ENCODE measurements around the gene CFAP65. TPM values are rescaled to one million over a fixed set of nuclear protein-coding genes. Genes with fewer than 3 reads are reported as not detected.

The CFAP65 gene
- total and polyA plus RNA-seq, 4 donors = 0.79 to 9.0 (median 5.1) TPM

DNA sequence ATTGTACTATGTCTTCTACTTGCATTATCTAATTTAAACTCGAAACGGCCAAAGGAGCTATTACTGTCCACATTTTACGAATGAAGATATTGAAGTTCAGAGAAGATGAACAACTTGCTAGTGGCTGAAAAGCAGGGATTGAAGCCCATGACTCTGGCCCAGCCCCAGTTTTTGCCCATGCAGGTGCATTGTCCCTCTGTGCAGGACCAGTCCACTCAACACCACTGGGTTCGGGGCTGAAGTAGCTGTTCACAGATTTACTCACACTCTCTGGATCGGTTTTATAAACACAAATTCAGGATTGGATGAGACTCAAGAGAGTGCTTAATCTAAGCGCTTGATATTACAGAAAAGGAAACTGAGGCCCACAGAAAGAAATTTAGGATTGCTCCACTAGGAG, 20.8 kb upstream of the CFAP65 start:
- Histone ChIP-seq H3K4me3 (ENCODE audit: low read depth, low read length) (no peak overlapping the region), H3K4me1 (ENCODE audit: control insufficient read depth, insufficient read depth, low read length) (peaks cover 37% of the 10 kb centered on the region), H3K27me3 (ENCODE audit: control insufficient read depth, insufficient read depth, low read length) (peaks cover 64% of the 10 kb centered on the region), H3K27ac (ENCODE audit: low read depth, low read length) (no peak overlapping the region), H3K9me3 (ENCODE audit: control insufficient read depth, insufficient read depth, low read length) (no peaks in the 10 kb centered on the region), H3K36me3 (ENCODE audit: control insufficient read depth, insufficient read depth, low read length) (no peaks in the 10 kb centered on the region)
- DNase-seq (ENCODE audit: low read depth in 4 of 6, low spot score in 6 of 6) = no peak
- WGBS (ENCODE audit: insufficient coverage) = 71% methylated on average over 2 of the region's 6 CpGs

DNA sequence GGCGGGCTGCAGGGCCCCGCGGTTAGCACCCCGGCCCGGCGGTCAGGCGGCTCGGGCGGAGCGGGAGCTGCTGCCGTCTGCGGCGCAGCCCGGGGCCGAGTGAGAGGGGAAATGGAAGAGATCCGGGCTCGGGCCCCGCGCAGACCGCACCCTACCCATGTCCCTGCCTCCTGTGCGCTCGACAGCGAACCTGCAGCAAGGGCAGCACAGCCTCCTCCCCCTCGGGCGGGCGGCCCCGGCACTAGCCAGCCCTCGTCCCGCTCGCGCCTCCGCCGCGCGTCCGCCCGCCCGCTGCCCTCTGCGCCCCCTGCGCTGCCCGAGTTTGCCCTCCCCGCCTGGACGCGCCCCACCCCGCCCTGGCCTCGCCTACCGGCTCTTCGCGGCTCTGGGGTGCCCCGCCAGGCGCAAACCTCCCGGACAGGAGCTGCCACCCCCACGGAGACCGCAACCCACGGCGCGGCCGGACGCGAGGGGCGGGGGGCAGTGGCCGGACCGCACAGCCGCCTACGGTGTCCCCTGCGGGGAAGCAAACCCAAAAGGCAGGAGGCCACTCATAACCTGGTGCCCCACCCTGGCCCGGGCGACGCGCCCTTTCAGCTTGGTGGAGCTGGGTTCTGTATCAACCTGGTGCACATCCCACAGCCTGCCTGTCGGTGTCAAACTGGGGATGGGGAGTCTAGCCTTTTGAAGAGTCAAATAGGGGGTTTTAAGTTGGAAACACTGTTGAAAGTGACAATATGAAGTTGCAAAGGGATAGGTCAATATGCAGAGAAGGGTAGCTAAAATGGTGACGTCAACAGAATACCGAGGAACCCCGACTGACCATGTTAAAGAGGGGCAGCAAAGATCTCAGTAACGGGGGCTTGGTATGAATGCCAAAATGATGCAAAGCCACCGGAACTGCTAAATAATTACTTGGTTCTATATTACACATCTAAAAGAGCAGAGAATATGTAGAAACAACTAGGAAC, 19.8 kb upstream of the CFAP65 start, which contains the start of gene IHH:
IHH (minus strand) TSS at position 101 of the 971 bp plus-strand sequence. CDS start 454 bp downstream, outside the sequence.
- WGBS (ENCODE audit: insufficient coverage) = 0% methylated on average over 73 of the region's 76 CpGs
- no peak within 1 kb of the TSS for H3K4me3 ChIP-seq (ENCODE audit: low read depth, low read length)

DNA sequence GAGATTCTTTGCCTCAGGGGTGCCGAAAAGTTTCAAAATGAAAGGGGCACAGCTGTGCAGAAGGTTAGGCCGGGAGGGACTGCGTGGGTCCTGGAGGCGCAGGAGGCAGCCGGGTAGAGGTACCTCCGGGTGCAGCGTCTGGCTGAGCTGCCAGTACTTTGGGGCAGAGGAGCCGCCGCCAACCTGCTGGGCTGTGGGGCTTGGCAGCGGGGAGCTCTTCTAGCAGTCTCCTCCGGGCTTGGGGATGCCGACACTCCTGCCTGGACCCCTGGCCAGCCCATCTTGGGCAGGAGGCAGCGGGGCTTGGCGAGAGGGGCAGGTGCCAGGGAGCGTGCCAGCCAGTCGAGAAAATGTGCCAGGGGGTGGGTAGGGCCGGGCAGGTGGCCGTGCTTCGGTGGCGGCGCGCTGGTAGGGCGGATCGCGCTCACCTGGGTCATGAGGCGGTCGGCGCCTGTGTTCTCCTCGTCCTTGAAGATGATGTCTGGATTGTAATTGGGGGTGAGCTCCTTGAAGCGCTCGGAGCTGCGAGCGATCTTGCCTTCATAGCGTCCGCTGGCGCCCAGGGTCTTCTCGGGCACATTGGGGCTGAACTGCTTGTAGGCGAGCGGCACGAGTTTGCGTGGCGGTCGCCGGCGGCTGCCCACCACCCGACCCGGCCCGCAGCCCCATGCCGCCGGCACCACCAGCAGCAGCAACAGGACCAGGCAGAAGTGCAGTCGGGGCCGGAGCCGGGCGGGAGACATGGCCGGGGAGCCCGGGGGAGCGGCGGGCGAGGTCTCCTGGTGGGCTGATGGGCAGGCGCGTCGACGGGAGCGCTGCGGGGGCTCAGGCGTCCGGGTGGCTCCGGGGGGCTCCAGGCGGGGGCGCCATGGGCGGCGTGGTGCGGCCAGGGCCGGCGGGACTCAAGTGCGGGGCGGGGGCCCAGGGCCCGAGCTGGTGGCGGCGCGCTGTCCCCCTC, 18.7 kb upstream of the CFAP65 start:
- Histone ChIP-seq H3K27me3 (ENCODE audit: control insufficient read depth, insufficient read depth, low read length) (peaks cover 85% of the 10 kb centered on the region), H3K36me3 (ENCODE audit: control insufficient read depth, insufficient read depth, low read length) (peaks cover 5% of the 10 kb centered on the region), H3K4me3 (ENCODE audit: low read depth, low read length) (no peak overlapping the region), H3K9me3 (ENCODE audit: control insufficient read depth, insufficient read depth, low read length) (no peaks in the 10 kb centered on the region), H3K27ac (ENCODE audit: low read depth, low read length) (no peak overlapping the region), H3K4me1 (ENCODE audit: control insufficient read depth, insufficient read depth, low read length) (peaks cover 40% of the 10 kb centered on the region)
- WGBS (ENCODE audit: insufficient coverage) = 2% methylated on average over 81 of the region's 81 CpGs
- no peak for DNase-seq (ENCODE audit: low read depth in 4 of 6, low spot score in 6 of 6)

More for the DNA sequence above, 19.8 kb upstream of the CFAP65 start, which contains the start of gene IHH:
- Histone ChIP-seq H3K9me3 (ENCODE audit: control insufficient read depth, insufficient read depth, low read length) (no peaks in the 10 kb centered on the region), H3K36me3 (ENCODE audit: control insufficient read depth, insufficient read depth, low read length) (no peaks in the 10 kb centered on the region), H3K27me3 (ENCODE audit: control insufficient read depth, insufficient read depth, low read length) (peaks cover 74% of the 10 kb centered on the region), H3K27ac (ENCODE audit: low read depth, low read length) (no peak within 1 kb of the TSS), H3K4me1 (ENCODE audit: control insufficient read depth, insufficient read depth, low read length) (peaks cover 40% of the 10 kb centered on the region)
- no peak for DNase-seq (ENCODE audit: low read depth in 4 of 6, low spot score in 6 of 6)

DNA sequence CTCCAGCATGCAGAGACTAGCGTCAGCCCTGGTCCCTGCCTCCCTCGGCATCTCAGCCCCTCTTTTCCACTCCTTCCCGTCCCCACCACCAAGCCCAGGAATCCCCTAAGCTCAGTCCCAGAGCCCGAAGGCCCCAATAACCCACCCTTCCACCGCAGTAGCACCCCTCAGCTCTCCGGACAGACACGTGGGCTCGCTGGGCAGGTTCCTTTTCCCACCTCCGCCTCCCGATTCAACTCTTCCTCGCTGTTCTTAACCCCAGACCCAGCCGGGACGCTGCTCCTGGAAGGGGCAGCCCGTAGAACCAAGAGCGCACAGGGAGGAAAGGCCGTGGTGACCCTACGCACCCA, 18.0 kb upstream of the CFAP65 start:
- no peak for DNase-seq (ENCODE audit: low read depth in 4 of 6, low spot score in 6 of 6)
- H3K4me1 ChIP-seq (ENCODE audit: control insufficient read depth, insufficient read depth, low read length) = peaks cover 40% of the 10 kb centered on the region
- no peak overlapping the region for H3K4me3 ChIP-seq (ENCODE audit: low read depth, low read length)
- H3K36me3 ChIP-seq (ENCODE audit: control insufficient read depth, insufficient read depth, low read length) = peaks cover 5% of the 10 kb centered on the region
- H3K27ac ChIP-seq (ENCODE audit: low read depth, low read length) = no peak overlapping the region
- 2% methylated on average over 16 of the region's 17 CpGs for WGBS (ENCODE audit: insufficient coverage)
- H3K27me3 ChIP-seq (ENCODE audit: control insufficient read depth, insufficient read depth, low read length) = peaks cover 91% of the 10 kb centered on the region
- no peaks in the 10 kb centered on the region for H3K9me3 ChIP-seq (ENCODE audit: control insufficient read depth, insufficient read depth, low read length)

DNA sequence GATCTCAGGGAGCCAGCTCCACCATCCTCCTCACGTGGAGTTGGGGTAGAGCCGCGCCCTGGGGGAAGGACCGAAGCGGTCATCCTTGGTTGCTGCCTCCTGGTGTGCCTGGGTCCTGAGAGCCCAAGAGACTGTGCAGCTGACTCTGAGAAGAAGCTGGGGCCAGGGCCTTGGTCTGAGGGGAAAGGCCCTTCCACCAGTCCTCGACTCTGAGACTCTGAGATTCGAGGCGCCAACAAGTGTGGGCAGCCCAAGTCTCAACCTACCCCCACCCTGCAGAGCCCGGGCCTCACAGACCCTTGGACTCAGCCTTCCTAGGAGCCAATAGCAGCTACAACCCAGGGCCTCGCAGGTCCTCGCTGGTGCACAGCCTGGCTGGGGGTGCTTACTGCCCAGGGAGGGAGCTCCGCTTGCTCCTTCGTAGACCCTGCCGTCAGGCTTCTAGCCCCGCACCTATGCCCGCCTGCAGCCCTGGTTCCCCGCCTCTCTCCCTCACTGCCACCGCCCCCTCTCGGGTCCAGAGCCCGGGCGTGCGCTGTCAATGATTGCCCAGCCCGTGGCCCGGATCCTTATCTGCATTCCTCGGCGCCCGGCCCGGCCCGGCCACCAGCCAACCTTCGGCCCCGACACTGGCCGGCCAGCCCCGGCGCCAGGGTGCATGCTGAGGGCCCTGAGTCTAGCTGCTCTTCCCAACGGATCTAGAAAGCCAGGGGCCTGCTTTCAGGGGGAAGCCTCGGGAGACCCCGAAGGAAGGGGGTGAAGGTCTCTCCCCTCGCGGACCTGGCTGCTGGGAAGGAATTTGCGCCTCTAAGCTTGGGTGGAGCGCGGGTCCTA, 17.4 kb upstream of the CFAP65 start:
- Histone ChIP-seq H3K36me3 (ENCODE audit: control insufficient read depth, insufficient read depth, low read length) (peaks cover 5% of the 10 kb centered on the region), H3K4me3 (ENCODE audit: low read depth, low read length) (no peak overlapping the region), H3K9me3 (ENCODE audit: control insufficient read depth, insufficient read depth, low read length) (no peaks in the 10 kb centered on the region), H3K27ac (ENCODE audit: low read depth, low read length) (no peak overlapping the region), H3K27me3 (ENCODE audit: control insufficient read depth, insufficient read depth, low read length) (peaks cover 89% of the 10 kb centered on the region), H3K4me1 (ENCODE audit: control insufficient read depth, insufficient read depth, low read length) (peaks cover 40% of the 10 kb centered on the region)
- WGBS (ENCODE audit: insufficient coverage) = 7% methylated on average over 42 of the region's 42 CpGs
- no peak for DNase-seq (ENCODE audit: low read depth in 4 of 6, low spot score in 6 of 6)

DNA sequence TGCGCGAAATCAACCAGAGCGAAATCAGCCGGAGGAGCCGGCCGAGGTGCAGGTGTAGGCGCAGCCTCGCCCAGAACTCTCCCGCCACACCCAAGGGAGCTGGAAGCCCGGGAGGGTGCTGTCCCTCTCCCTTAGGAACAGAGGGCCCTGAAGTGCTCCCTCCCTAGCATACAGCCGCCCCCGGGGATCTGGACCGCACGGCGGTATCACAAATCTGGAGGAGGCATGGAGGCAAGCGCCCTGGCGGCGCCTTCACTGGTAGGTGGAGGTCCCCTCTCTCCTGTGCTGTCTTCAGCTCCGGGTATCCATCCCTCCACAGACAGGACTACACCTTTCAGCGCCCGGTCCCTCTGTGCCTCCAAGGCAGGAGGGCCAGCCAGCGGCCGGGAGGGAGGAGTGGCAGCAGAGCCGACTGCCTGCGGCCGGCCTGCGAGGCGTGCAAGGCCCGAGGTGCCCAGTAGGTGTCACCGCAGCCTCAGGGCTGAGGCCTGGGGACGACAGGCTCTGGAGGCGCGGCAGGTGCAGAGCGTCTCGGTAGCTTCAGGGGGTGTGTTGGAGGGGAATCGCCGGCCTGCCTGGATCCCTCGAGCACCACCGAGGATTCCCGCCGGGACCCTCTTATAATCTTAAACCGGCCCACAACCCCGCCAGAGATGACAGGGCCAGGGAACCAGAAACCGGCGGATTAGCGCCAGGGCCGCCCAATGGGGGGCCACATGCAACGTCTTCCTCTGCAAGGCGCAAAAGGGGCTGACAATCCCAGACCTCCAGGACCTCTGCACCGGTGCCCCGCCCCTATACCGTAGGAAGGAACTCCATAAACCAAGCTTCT, 16.6 kb upstream of the CFAP65 start:
- under 1% methylated on average over 45 of the region's 52 CpGs for WGBS (ENCODE audit: insufficient coverage)
- peaks cover 5% of the 10 kb centered on the region for H3K36me3 ChIP-seq (ENCODE audit: control insufficient read depth, insufficient read depth, low read length)
- H3K9me3 ChIP-seq (ENCODE audit: control insufficient read depth, insufficient read depth, low read length) = no peaks in the 10 kb centered on the region
- no peak overlapping the region for H3K27ac ChIP-seq (ENCODE audit: low read depth, low read length)
- H3K27me3 ChIP-seq (ENCODE audit: control insufficient read depth, insufficient read depth, low read length) = peaks cover 85% of the 10 kb centered on the region
- DNase-seq (ENCODE audit: low read depth in 4 of 6, low spot score in 6 of 6) = peak in 5 of 6 donors; percentile 46 to 89 (median 50)
- H3K4me3 ChIP-seq (ENCODE audit: low read depth, low read length) = peak overlapping the region; percentile 18
- H3K4me1 ChIP-seq (ENCODE audit: control insufficient read depth, insufficient read depth, low read length) = peaks cover 40% of the 10 kb centered on the region

DNA sequence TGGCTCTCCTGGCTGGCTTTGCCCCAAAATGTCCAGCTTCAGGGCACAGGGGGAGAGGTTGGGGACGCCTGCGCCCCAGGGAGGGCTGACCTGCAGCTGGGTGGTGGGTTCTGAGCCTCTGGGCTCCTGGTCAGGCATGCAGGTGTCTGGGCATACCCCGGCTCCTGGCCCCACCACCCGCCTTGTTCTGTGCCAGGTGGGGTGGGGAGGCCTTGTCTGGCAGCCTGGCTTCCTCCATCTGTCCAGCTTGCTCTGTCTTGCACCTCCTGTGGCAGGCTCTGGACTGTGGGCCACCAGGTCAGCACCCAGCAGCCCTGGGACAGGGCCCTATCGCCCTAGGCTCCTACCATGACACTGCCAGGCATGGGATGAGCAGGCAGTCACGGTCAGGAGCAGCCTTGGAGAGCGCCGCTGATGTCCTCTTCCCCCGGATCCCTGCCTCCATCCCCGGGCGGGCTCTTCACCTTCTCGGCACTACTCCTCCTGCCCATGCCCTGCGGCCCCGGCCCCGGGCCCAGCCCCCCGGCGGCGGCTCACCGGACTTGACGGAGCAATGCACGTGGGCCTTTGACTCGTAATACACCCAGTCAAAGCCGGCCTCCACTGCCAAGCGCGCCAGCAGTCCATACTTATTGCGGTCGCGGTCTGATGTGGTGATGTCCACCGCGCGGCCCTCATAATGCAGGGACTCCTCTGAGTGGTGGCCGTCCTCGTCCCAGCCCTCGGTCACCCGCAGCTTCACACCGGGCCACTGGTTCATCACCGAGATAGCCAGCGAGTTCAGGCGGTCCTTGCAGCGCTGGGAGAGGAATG, 15.8 kb upstream of the CFAP65 start:
- peaks cover 5% of the 10 kb centered on the region for H3K36me3 ChIP-seq (ENCODE audit: control insufficient read depth, insufficient read depth, low read length)
- peaks cover 78% of the 10 kb centered on the region for H3K27me3 ChIP-seq (ENCODE audit: control insufficient read depth, insufficient read depth, low read length)
- no peaks in the 10 kb centered on the region for H3K9me3 ChIP-seq (ENCODE audit: control insufficient read depth, insufficient read depth, low read length)
- WGBS (ENCODE audit: insufficient coverage) = 7% methylated on average over 38 of the region's 40 CpGs
- H3K4me3 ChIP-seq (ENCODE audit: low read depth, low read length) = no peak overlapping the region
- H3K27ac ChIP-seq (ENCODE audit: low read depth, low read length) = no peak overlapping the region
- H3K4me1 ChIP-seq (ENCODE audit: control insufficient read depth, insufficient read depth, low read length) = peaks cover 40% of the 10 kb centered on the region
- DNase-seq (ENCODE audit: low read depth in 4 of 6, low spot score in 6 of 6) = peak in 1 of 6 donors; percentile 30

All from spinal cord (tissue), 10 donors.